Bone marrow (tissue), 2 donors: Measurements from ENCODE around the gene CLSTN3.
"Not testable (repeated sequence)": the region's sequence is repeated elsewhere in the genome, so short reads cannot be mapped to it uniquely, and the experiment has no call there.

Experiments
- DNase-seq, 2 donors: peaks; one replicate each; lab custom pipeline; 2025; lab: John Stamatoyannopoulos, UW

CLSTN3 gene

GRCh38 chr12:7150356-7150755 lies 20.2 kb downstream of the CLSTN3 start:
- no peak for DNase-seq

- no peak for DNase-seq
Observed at GRCh38 chr12:7150841-7151240, 20.7 kb downstream of the CLSTN3 start.

GRCh38 chr12:7151532-7151931 lies 21.4 kb downstream of the CLSTN3 start:
- no peak for DNase-seq

DNA sequence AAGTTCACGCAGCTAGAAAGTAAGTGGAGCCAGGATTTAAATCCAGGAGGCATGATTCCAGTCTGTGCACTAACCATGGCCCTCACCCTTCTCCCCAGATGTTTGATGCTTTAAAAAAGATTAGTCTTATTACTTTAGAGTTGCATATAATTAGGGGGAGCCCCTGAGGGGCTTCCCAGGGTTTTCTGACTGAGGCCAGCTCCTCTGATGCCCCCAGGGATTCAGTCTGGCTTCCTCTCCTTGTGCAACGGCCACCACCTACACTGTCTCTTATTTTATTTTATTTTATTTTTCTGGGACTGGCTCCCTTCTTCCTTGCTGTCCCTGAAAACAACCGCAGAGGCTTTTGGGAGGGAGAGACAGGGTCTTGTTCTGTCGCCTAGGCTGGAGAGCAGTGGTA lies 22.6 kb downstream of the CLSTN3 start:
- DNase-seq, result no peak

GRCh38 chr12:7154042-7154441 lies 23.9 kb downstream of the CLSTN3 start:
- no peak for DNase-seq

- no peak for DNase-seq
Observed at GRCh38 chr12:7154901-7155470, 24.8 kb downstream of the CLSTN3 start.

DNA sequence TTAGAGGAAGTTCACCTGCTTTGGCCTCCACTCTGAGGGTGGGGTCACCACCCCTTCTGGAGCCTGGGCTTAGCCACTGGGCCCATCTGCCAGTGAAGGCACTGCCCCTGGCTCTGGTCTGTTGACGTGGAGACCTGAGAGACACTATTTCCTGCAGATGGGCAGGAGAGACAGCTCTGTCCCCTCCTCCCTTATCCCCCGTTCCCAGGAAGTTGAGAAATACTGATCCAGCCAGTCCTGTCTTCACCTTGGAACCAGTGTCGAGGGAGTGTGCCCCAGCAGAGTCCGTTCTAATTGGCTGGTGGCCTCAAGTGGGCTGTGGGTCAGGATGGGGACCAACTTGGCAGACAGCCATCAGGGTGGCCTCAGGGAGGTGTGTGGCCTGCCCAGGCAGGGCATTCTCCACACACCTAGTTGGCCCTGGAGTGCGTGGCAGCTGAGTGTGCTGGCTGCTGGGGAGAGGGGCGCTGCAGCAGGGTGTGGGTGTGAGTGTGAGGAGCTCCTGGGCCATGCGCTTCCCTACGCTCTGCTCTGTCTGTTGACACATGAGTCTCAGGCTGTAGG lies 25.4 kb downstream of the CLSTN3 start:
- no peak for DNase-seq

DNA sequence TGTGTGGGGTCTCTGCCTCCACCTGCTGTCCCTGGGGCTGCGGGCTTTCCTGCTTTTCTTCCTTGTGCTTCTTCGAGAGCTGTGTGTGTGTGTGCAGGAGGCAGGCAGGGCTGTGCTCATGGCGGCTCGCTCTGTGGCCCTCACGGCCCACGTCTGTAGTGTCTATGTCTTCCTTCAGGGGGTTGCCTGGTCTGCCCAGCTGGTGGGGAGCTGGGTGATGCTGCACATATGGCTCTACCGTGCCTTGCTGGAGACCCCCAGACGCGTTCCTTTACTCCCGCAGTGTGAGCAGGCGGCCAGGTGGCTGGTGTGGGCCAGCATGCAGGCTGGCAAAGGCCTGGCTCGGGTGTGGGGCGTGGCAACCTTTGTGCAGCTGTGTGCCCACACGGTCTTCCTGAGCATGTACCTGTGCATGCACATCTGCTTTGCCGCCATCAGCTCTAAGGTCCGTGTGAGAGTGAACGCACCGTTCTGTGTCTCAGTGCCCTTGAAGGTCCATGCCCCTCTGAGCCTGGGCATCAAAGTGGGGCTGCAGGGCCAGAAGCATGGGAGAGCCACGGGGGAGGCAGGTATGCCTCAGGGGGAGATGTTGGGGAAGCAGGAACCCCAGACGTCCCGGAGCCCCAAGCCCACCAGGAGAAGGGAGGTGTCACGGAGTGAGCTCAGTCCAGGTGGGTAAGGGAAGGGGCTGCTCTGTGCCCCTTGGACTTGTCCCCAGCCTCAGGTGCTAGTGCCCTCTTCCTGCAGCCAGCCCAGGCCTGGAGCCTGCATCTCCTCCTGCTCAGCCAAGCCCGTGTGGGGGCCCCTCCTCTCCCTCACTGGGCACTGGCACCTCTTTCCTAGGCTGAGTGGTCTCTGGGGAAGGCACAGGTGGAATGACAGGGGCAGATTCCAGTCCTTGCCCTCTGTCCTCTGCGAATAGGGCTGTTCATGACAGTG lies 26.4 kb downstream of the CLSTN3 start:
- no peak for DNase-seq

- DNase-seq, result no peak
Observed at GRCh38 chr12:7157391-7157790, 27.2 kb downstream of the CLSTN3 start.

GRCh38 chr12:7158781-7159609 lies 28.8 kb downstream of the CLSTN3 start:
- DNase-seq, result no peak

GRCh38 chr12:7160183-7160582 lies 30.0 kb downstream of the CLSTN3 start:
- DNase-seq, result no peak

- no peak for DNase-seq
Observed at GRCh38 chr12:7161327-7161726, 31.2 kb downstream of the CLSTN3 start.

DNA sequence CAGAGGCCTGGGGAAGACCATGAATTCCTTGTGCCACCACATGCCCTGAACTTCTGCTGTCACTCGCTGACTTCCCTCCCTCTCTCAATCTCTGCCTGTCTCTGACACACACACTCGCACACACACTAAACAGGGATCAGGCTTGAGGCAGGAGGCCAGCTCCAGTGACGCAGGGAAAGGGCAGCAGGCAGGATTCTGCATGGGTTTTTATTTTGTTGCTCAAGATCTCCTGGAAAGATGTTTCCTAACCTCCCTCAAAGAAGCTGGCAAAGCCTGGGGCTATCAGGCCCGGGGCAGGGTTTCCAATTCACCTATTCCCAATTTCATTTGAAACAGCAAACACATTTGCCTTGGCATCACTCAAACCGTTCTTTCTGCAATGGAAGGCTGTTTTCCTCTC lies 31.6 kb downstream of the CLSTN3 start:
- DNase-seq, result no peak

GRCh38 chr12:7162691-7163114 lies 32.5 kb downstream of the CLSTN3 start:
- DNase-seq, result no peak

DNA sequence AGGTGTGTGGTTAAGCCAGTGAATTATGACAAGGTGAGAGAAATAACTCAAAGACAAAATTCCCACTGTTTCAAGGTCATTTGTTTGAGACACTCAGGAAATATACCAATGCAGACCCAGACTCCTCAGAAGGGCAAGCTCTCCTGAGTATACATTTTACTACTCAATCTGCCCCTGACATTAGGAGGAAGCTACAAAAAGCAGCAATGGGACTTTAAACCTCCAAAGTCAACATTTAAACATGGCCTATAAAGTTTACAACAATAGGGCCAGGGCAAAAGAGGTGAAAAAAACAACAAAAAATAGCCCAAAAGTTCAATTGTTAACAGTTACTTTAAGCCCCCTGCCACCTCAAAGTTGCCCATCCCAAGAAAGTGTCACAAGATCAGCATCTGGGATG lies 39.8 kb downstream of the CLSTN3 start:
- no peak for DNase-seq

GRCh38 chr12:7171854-7172253 lies 41.7 kb downstream of the CLSTN3 start:
- DNase-seq, result no peak

GRCh38 chr12:7175493-7175892 lies 45.3 kb downstream of the CLSTN3 start:
- no peak for DNase-seq

DNA sequence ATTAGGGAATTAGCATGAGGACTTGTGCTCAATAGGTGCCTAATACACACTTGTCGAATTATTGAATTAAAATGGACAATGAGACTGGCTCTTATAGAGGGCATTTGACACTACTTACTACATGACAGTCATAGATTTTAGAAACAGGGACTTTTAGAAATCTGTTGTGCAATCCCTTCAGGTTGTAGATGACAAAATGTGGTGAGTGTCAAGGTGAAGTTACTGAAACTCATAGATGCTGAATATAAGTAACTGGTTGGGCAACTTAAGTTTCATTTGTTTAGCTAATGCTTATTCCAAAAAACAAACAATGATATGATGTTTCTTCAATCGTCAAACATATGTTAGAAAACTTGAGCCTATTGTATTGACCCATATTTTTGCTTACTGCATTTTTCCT lies 46.4 kb downstream of the CLSTN3 start:
- no peak for DNase-seq

- DNase-seq, result no peak
Observed at GRCh38 chr12:7178481-7178880, 48.3 kb downstream of the CLSTN3 start.

- DNase-seq, result no peak
Observed at GRCh38 chr12:7180685-7181084, 50.5 kb downstream of the CLSTN3 start.

GRCh38 chr12:7186058-7186457 lies 55.9 kb downstream of the CLSTN3 start:
- DNase-seq, result not testable (repeated sequence)
